Coronary artery (tissue), 2 donors: Measurements from ENCODE around the gene PCA3.

Experiments
- DNase-seq: peaks from one replicate; pipeline ENCODE4 v3.0.0-alpha.2; 2017; ENCODE audit warnings: low spot score
- H3K27ac ChIP-seq, 2 donors: fragments of 200-600 bp; sonication (generic); one replicate each; pipeline ENCODE4 v1.5.1; 2016 to 2019
- H3K4me3 ChIP-seq: fragments of 200-600 bp; sonication (generic); 2 replicates; pipeline ENCODE4 v1.5.1; 2016; ENCODE audit warnings: mild to moderate bottlenecking, moderate library complexity
- TF ChIP-seq, protein P1 (sequence below): fragments of 200-600 bp; sonication (generic); IDR thresholded peaks from one replicate; pipeline ENCODE4 v1.5.1; 2019; ENCODE audit warnings: antibody characterized with exemption

Gene PCA3

DNA sequence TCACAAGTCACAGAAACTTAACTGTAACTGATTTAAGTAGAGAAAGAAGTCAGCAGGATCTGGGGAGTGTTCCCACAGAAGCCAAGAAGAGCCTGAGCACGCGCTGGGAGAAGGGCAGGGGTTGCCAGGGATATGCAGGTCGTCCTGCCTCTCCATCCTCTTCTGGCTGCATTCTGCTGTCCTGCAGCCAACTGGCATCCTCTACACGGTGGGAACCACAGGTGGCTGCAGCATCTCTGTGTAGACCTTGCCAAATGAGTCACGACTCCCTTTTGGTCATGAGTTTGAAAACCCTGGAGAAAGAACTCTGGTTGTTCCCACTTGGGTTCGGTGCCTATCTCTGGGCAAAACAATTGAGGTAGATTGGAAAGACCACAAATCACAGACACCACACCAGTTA lies 38.4 kb upstream of the PCA3 start:
- TF ChIP-seq, protein P1, sequence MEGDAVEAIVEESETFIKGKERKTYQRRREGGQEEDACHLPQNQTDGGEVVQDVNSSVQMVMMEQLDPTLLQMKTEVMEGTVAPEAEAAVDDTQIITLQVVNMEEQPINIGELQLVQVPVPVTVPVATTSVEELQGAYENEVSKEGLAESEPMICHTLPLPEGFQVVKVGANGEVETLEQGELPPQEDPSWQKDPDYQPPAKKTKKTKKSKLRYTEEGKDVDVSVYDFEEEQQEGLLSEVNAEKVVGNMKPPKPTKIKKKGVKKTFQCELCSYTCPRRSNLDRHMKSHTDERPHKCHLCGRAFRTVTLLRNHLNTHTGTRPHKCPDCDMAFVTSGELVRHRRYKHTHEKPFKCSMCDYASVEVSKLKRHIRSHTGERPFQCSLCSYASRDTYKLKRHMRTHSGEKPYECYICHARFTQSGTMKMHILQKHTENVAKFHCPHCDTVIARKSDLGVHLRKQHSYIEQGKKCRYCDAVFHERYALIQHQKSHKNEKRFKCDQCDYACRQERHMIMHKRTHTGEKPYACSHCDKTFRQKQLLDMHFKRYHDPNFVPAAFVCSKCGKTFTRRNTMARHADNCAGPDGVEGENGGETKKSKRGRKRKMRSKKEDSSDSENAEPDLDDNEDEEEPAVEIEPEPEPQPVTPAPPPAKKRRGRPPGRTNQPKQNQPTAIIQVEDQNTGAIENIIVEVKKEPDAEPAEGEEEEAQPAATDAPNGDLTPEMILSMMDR: no peak
- no peak overlapping the region for H3K27ac ChIP-seq
- no peak for DNase-seq
- H3K4me3 ChIP-seq: no peak overlapping the region

DNA sequence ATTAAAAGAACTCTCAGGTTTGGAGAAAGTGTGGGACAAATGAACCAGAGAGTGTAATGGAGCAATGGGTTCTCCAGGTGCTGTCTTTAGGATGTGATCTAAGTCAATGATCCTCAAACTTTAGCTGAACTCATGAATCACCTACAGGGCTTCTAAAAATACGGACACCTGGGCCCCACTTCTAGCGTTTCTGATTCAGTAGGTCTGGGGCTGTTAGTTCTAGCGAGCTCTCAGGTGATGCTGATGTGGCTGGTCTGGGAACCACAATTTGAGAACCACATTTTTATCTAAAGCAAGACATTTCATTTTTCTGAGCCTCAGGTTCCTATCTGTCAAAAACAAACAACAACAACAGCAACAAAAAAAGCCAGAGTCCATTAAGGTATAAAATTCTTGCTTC lies 35.1 kb upstream of the PCA3 start:
- no peak overlapping the region for H3K4me3 ChIP-seq
- TF ChIP-seq, protein P1: no peak
- no peak overlapping the region for H3K27ac ChIP-seq
- no peak for DNase-seq

DNA sequence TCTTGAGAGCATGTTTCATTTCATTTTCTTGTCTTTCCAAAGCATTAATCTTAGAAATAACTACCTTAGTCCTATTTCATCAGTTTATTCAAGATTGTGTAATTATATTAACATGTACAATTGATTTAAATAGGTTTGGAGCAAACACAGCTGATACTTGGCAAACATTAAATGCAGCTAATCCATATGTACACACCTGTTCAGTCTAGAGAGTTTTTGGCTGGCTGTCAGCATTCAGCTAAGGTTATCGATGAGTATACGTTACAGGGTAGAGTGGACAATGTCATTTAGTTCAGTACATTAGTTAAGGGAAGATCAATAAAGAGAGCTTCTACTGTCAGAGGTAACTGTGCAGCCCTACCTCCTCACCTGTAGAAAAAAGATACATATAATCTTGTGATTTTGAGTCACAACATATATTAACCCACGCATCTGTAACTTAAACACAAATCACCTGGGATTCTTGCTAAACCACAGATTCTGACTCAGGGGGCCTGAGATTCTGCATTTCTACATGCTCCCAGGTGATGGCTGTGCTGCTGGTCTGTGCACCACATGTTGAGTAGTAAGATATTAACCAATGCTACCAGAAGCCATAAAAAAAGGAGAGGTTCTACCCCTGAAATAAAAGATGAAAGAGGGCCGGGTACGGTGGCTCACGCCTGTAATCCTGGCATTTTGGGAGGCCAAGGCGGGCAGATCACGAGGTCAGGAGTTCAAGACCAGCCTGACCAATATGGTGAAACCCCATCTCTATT lies 34.1 kb upstream of the PCA3 start:
- TF ChIP-seq, protein P1: no peak
- no peak overlapping the region for H3K4me3 ChIP-seq
- no peak for DNase-seq

DNA sequence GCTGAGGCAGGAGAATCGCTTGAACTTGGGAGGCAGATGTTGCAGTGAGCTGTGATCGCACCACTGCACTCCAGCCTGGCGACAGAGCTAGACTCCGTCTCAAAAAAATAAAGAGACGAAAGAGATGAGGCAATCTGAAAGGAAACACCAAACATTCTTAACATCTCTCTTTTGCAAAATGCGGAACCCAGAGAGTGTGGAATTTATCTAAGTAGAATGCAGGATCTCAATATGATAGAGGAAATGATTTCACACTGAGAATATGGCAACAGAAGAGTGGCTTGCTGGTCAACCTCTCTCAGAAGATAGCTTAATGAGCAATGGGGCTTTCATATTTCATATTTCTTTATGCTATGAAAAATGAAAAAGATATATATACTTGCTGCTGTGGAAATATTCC lies 33.4 kb upstream of the PCA3 start:
- no peak overlapping the region for H3K4me3 ChIP-seq
- no peak for DNase-seq
- TF ChIP-seq, protein P1: no peak
- no peak overlapping the region for H3K27ac ChIP-seq

More for the DNA sequence above, 34.1 kb upstream of the PCA3 start:
- H3K27ac ChIP-seq: no peak overlapping the region

- Histone ChIP-seq H3K4me3 (no peak overlapping the region), H3K27ac (no peak overlapping the region)
- no peak for DNase-seq
- TF ChIP-seq, protein P1: no peak
Observed at GRCh38 chr9:76732341-76732958, 31.8 kb upstream of the PCA3 start.

DNA sequence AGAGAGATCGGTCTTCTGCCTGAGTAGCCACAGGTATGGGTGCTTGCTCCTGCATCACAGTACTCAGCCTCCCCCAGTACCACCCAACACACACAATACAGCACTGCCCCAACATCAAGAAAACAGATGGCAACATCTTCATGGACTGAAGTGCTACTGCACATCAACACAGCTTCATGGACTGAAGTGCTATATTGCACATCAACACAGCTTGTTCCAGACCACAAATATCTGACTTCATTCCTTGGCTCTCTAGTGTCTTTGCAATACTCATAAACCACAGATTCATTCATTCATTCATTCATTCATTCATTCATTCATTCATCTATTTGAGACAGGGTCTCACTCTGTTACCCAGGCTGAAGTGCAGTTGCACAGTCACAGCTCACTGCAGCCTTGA lies 31.1 kb upstream of the PCA3 start:
- H3K4me3 ChIP-seq: no peak overlapping the region
- TF ChIP-seq, protein P1: no peak
- no peak for DNase-seq
- no peak overlapping the region for H3K27ac ChIP-seq

- TF ChIP-seq, protein P1: no peak
- H3K27ac ChIP-seq: no peak overlapping the region
- H3K4me3 ChIP-seq: no peak overlapping the region
- no peak for DNase-seq
Observed at GRCh38 chr9:76734716-76735115, 29.5 kb upstream of the PCA3 start.
